GM19193 (cell line): Measurements from ENCODE around the gene PLG.
"Not testable (repeated sequence)": the region's sequence is repeated elsewhere in the genome, so short reads cannot be mapped to it uniquely, and the experiment has no call there.

Experiments used
- POLR2A ChIP-seq: IDR thresholded peaks from 4 replicates; pipeline ENCODE4 v1.6.1; 2011; ENCODE audit not compliant: insufficient read depth, insufficient read length; ENCODE audit errors: extremely low read depth

Gene PLG

DNA sequence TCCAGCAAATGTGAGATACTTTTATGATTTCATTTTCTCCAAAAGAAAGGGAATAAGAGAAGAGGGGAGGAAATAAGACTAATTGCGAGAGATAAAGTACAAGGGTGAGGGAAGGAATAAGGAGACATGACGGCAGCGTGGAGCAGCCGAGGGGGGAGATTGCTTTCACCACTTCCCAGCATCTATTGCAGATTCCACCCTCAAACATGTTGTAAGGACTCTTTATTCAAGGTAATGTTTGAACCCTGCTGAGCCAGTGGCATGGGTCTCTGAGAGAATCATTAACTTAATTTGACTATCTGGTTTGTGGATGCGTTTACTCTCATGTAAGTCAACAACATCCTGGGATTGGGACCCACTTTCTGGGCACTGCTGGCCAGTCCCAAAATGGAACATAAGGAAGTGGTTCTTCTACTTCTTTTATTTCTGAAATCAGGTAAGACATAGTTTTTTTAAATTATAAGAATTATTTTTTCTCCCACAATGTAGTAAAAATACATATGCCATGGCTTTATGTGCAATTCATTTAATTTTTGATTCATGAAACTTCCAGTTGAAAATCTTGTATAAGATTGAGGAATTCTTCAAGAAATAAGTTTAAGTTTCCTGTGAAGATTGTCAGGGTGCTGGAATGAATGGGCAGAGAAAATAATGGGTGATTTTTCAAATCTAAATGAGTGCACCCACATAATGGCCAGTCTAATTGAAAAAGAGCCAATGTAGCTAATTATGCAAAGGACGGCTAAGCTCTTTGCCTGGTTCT, at the start of gene PLG:
Gene PLG (plus strand): TSS at position 327 of the 763 bp plus-strand sequence. CDS start 61 bp downstream, at position 388.
- TF ChIP-seq POLR2A = not testable (repeated sequence)

DNA sequence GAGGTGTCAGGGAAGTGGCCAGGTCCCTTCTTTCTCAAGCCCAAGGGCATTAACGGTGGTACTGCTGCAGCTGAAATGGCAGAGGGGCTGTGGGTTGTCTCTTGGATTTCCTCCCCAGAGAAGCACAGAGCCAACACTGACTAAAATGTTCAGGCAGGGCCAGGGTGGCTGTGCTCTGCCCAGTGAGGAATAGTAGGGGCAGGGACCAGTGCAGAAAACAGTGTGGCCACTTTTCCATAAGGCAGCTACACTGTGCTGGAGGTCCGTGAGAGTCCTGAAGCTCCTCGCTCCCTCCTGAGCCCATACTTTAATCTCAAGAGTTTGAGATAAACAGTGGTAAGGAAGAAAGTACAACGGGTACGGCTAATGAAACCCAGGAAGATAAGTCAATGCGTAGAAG, 42.5 kb upstream of the PLG start:
- TF ChIP-seq POLR2A = no peak

DNA sequence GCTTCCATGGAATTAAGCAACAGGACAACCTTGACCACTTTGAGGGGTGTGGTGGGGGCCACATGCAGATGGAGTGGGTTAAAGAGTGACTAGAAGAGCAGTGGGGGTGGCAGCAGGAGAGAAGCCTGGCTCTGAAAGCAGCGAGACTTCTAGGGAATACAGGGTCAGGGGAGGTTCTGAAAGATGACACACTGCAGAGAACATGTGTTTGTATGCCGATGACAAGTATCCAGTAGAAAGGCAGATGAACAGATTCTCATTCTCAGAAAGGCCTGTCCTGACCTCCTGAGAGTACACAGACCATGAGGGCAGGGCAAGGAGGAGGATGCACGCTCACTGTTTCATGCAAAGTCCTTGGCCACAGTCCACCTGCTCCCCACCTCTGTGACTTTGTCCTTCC, 40.8 kb upstream of the PLG start:
- no peak for TF ChIP-seq POLR2A

DNA sequence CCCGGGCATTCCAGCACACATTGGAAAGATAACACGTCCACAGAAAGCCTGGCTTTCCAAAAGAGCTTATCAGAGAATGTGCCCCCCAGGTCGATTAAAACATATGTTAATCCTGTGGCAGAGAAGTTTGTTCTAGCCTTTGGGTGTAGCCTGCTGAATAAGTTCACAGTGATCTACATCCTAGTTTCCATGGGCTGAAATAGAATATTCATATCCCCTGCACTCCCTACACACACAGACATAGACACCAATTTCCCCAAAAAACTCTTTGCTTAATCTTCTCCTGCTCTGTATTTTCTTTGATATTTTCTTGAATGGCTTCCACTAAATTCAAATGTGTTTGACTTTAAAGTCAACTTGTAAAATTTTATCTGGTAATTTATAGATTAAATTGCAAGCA, 39.6 kb upstream of the PLG start:
- no peak for TF ChIP-seq POLR2A

DNA sequence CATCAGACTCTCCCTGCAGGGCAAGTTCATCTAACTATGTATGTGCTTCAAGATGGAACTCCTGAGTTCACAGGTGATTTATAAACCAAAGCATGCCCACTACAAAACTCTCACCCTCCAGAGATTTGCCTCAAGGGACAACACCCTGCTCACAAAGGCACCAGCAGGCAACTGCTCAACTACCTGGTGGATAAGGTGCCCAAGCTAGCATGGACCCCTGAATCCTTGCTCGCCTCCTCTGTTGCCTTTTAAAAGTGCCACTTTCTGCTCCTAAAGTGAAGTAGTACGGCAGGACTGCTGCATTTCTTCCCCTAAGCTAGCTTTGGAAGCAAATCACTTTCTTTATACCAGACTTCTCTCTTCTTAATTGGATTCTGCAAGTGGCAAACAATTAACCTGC, 39.2 kb upstream of the PLG start:
- TF ChIP-seq POLR2A = no peak

DNA sequence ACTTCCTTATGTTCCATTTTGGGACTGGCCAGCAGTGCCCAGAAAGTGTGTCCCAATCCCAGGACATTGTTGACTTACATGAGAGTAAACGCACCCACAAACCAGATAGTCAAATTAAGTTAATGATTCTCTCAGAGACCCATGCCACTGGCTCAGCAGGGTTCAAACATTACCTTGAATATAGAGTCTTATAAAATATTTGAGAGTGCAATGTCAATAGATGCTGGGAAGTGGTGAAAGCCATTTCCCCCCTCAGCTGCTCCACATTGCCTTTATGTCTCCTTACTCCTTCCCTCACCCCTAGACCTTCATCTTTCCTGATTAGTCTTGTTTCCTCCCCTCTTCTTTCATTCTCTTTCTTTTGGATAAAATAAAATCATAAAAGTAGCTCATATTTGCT, 37.8 kb upstream of the PLG start, which contains the start of gene LPA:
Gene LPA (minus strand): TSS at position 78 of the 400 bp plus-strand sequence. CDS start 61 bp downstream, at position 17.
- not testable (repeated sequence) for TF ChIP-seq POLR2A

DNA sequence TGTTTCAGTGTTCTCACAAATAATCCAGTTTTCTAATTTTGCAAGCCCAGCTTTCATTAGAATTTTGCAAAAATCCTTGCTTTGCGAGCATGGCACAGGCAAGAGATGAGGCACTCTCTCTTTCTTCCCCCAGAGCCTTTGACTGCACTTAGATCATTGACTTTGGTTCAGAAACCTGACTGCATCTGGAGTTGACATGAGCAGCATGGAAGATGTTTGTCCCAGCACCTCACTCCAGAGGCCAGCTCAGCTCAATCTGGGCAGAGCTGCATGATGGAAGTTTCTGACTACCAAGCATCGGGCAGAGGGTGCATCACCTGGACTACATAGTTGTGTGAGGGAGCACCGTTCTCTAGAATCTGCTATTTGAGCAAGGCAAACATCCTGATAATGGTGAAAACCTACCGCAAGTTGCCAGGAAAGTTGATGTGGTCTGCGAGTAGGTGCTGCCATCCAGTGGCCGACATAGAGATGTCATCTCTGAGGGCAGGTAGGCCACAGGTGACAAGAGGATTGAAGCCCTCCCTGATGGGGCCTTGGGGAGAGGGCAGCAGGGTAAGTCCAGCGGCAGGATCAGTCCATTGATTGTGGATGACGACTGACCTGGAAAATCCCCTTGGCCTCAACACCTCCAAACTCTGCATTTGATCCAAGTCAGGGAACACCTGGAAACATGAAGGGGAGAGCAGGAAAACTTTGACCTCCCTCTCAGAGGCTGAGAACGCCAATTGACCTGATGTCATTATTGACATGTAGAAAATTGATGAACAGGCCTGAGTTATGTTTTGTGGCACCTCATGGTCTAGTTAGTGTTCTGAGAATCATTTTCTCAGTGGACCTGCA, 34.2 kb upstream of the PLG start:
- no peak for TF ChIP-seq POLR2A

DNA sequence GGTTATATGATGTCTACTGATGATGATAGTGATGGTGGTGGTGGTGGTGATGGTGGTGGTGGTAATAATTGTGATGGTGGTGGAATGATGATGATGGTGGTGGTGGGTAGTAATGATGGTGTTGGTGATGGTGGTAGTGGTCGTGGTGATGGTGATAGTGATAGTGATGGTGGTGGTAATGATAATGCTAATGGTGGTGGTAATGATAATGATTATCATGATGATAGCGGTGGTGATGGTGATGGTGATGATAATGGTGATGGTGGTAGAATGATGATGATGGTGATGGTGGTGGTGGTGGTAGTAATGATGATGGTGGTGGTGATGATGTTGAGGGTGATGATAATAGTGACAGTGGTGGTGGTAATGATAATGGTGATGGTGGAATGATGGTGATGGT, 33.5 kb upstream of the PLG start:
- TF ChIP-seq POLR2A = no peak

DNA sequence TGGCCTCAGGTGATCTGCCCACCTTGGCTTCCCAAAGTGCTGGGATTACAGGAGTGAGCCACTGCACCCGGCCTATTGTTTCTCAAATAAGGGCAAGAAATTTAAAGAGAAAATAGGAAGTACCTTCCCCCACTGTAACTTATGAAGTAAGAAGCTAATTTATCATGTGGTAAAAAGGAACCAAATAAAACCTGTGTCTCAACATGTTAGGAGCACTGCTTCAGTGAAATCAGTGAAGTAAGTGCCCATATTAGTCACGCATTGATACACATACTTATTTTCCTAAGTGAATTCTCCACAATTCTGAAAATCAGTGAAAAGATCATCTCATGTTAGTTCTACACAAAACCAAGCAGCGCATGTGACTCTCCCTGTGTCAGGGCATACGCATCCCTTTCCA, 23.8 kb upstream of the PLG start:
- no peak for TF ChIP-seq POLR2A

DNA sequence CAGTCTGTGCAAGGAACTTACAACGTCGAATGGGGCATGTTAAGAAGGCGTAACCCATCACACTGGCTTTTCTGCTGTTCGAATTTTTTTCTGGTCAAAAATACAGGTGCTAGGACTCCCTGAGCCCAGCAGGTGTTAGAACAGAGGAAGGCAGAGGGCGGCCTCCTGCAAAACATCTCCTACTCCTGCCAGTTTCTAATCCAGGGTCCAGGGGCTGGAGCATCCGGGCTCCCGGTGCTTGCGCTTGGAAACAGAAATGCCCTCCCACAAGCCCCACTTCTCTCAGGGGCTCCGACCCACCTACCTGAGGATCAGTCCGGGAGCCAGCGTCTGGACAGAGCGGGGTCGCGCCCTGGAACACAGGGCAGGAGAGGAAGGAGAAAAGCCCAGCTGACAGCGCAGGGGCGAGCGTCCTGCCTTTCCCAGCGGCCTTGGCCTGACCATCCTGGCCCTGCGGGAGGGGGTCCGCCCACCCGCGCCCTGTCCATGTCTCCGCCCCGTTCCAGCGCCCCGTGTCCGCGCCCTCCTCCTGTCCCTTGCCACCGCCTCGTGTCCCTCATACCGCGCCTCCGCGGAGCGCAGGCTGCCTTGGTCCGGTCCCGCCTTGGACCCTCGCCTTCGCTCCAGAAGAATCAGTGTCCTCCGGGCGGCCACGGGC, 23.2 kb upstream of the PLG start:
- TF ChIP-seq POLR2A = no peak

DNA sequence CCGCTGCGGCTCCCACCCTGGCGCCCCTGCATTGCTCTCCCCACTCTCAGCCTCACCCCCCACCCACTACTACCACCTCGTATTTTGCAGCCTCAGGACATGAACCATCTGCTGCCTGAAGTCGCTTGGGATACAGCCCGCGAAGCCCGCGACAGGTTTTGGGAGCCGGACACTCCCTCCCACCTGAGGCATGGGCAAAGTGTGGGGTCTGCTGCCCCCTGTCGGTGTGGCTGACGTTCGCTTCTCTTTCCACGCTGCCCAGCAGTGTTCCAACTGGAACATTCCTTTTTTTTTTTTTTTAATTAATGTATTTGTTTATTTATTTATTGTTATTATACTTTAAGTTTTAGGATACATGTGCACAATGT, 22.7 kb upstream of the PLG start:
- TF ChIP-seq POLR2A = no peak

DNA sequence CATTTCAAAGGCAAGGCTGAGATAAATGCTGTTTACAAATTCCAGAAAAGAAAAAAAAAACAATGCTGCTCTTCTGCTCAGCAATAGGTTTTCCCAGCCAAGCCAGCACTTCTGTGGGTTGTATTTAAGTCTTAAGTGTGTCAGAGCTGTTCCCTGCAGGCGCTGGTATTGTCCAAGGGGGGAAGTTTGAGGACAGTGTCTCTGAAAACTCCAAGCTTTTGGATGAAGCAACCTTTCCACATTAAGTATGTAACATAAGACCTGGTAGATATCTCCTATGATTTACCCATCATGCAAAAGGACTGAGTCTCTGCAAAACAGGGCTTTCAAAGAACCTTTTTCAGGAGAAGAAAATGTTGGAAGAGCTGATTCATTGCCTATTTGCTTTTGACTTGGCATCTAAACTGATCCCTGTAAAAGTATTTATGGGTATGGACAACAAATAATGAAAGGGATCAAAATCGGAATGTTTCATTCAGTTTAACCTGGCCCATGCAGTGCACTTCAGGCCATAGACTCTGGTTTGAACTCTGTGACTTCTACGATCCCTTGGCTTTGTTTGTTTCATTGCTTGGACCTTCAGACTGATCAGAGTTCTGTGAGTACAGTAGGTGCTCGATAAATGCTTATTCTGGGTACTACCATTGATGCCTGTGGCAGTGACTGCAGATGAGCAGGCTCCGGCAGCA, 16.1 kb upstream of the PLG start:
- TF ChIP-seq POLR2A = no peak

DNA sequence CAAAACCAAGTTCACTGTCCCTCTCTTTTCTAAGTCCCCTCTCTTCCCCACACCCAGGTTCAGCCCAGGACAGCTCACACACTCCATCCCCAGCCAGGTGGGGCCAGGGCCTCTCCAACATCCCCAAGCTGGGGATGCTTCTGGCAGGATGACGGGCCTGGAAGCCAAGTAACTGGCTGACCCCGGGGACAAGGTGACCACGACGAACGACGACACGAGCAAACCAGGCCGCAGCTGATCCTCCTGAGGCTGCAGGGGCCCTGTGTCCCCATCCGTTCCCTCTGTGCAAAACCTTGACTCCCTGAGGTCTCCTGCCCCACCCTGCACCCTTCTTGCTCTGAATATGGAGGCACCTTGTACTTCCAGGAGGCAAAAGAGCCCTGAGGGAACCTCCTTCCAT, 11.6 kb upstream of the PLG start:
- no peak for TF ChIP-seq POLR2A

DNA sequence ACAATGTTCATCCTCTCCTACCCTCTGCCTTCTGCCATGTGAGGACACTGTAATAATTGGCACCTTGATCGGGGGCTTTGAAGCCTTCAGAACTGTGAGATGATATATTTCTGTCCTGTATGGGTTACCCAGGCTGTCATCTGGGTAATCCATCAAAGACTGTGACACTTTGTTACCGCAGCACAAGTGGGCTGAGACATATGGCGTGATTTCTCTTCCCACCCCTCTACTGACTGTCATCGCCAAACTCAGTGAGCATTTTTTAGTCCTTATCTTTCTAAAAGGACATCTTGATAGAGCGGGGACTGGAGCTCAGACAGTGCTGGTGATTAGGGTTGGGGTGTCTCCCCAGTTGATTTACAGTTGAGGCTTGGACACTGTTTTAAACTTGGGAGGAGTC, 10.4 kb upstream of the PLG start:
- no peak for TF ChIP-seq POLR2A

DNA sequence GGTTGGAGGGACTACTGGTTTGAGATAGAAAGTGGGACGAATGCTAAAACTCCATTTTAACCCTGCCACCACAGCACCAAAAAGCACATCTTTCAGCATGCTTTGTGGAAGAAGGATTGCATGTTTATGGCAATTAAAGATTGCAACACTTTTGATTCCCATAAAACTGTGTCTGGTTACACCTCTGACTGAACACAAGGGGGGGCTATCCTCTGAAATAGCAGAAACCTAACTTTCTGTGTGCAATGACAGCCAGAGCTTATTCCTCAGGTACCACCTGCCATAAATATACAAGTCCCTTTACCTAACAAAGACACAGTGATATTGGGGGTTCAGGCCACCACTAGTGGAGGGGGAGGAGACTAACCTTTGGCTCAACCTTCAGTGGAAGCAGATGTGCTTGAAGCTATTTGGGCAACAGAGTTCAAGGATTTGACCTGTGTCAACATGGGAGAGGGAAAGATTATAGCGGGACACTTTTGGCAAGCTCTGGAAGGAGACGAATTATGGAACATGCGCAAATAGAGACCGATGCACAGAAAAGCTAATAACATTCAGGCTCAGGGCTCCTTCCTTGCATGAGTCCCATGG, 9.6 kb upstream of the PLG start:
- TF ChIP-seq POLR2A = no peak

DNA sequence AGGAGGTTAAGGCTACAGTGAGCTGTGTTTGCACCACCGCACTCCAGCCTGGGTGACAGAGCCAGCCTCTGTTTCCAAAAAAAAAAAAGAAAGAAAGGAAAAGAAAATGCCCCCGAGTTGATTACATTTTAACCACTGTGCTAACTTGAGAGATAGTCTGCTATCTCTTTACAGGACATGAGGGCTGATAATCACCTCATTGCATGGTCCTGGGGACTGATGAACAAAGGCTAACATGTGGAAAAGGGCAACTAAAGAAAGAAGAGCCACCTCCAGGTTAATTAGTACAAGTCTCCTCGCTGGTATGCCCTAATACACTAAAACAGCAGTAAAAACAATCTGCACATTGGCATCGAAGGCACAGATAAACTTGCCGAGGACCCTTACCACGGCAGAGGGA, 4.2 kb upstream of the PLG start:
- no peak for TF ChIP-seq POLR2A
